PC-9 (cell line): ENCODE data around the gene CDKN3.

ENCODE experiments used
- CTCF ChIP-seq: fragments of 200-600 bp; sonication (generic); conservative IDR thresholded peaks from 2 replicates; pipeline ENCODE4 v1.6.1; 2017; ENCODE audit warnings: mixed run types, antibody characterized with exemption, mild to moderate bottlenecking, moderate library complexity
- EZH2 ChIP-seq: fragments of 200-600 bp; sonication (generic); IDR thresholded peaks from 2 replicates; pipeline ENCODE4 v1.8.0; 2017; ENCODE audit warnings: antibody characterized with exemption, low read depth

- TF ChIP-seq EZH2, result no peak
- no peak for TF ChIP-seq CTCF
Measured at GRCh38 chr14:54348923-54349620, 47.7 kb upstream of the CDKN3 start.
